GM23338 (cell line): ENCODE measurements around the gene IGF2BP1.
"Not testable (repeated sequence)": the region's sequence is repeated elsewhere in the genome, so short reads cannot be mapped to it uniquely, and the experiment has no call there.

ENCODE experiments used
- CTCF ChIP-seq, 2 experiments: fragments of 200-600 bp in 1 of 2; sonication (generic) in 1 of 2; conservative IDR thresholded peaks; 2 replicates each; pipeline versions ENCODE4 v1.5.1 to v1.6.1; 2016 to 2017; ENCODE audit warnings: antibody characterized with exemption in 2 of 2, low read depth in 2 of 2, mild to moderate bottlenecking in 2 of 2, moderate library complexity in 1 of 2
- EZH2 ChIP-seq: fragments of 200-600 bp; sonication (generic); IDR thresholded peaks from one replicate; pipeline ENCODE4 v1.8.0; 2017; ENCODE audit warnings: antibody characterized with exemption, mild to moderate bottlenecking, low read depth; ENCODE audit not compliant: unreplicated experiment

- not testable (repeated sequence) for TF ChIP-seq CTCF (conservative IDR thresholded peaks at IDR 0.05; ENCODE audit: low read depth in 2 of 2); EZH2
Measured at GRCh38 chr17:49085046-49085445, 87.9 kb downstream of the IGF2BP1 start.
